Measurements from ENCODE around the gene PIGU.

The PIGU gene

GRCh38 chr20:34549291-34549928 lies 127.5 kb downstream of the PIGU start:
- DNase-seq, result no peak

GRCh38 chr20:34547844-34548613 lies 128.9 kb downstream of the PIGU start:
- DNase-seq, result no peak

GRCh38 chr20:34546751-34547181 lies 130.1 kb downstream of the PIGU start:
- no peak for DNase-seq

GRCh38 chr20:34544109-34544796 lies 132.6 kb downstream of the PIGU start:
- DNase-seq, result peak; percentile 37 to 38

- DNase-seq, result no peak
These were observed 133.3 kb downstream of the PIGU start for GRCh38 chr20:34543463-34544056.

- DNase-seq, result no peak
These were observed 134.5 kb downstream of the PIGU start for GRCh38 chr20:34542439-34542838.

- no peak for DNase-seq
These were observed 135.0 kb downstream of the PIGU start for GRCh38 chr20:34541917-34542316.

GRCh38 chr20:34541264-34541901 lies 135.5 kb downstream of the PIGU start:
- DNase-seq, result no peak

GRCh38 chr20:34540596-34541263 lies 136.2 kb downstream of the PIGU start:
- DNase-seq, result no peak

GRCh38 chr20:34539756-34540155 lies 137.1 kb downstream of the PIGU start:
- no peak for DNase-seq

- peak; percentile 70 to 76 for DNase-seq
These were observed 138.2 kb downstream of the PIGU start for GRCh38 chr20:34538671-34539123.

GRCh38 chr20:34537651-34538050 lies 139.2 kb downstream of the PIGU start:
- DNase-seq, result no peak

GRCh38 chr20:34536798-34537394 lies 140.0 kb downstream of the PIGU start:
- peak; percentile 62 to 65 for DNase-seq

- no peak for DNase-seq
These were observed 141.0 kb downstream of the PIGU start for GRCh38 chr20:34535857-34536256.

GRCh38 chr20:34535301-34535840 lies 141.5 kb downstream of the PIGU start:
- no peak for DNase-seq

GRCh38 chr20:34534391-34535165 lies 142.3 kb downstream of the PIGU start:
- no peak for DNase-seq

- DNase-seq, result no peak
These were observed 144.1 kb downstream of the PIGU start for GRCh38 chr20:34532756-34533155.

- DNase-seq, result no peak
These were observed 144.6 kb downstream of the PIGU start for GRCh38 chr20:34532320-34532719.

- DNase-seq, result no peak
These were observed 145.2 kb downstream of the PIGU start for GRCh38 chr20:34531608-34532265.

- DNase-seq, result no peak
These were observed 146.6 kb downstream of the PIGU start for GRCh38 chr20:34530342-34530741.

All from activated T-cell treated with anti-CD3 and anti-CD28 coated beads, Interleukin-2, amount 50 U/mL, for 48 hours (primary cell).